Heart left ventricle (tissue), 16 donors: ENCODE data around the gene EHMT1. TPM values are rescaled to one million over a fixed set of nuclear protein-coding genes. Genes with fewer than 3 reads are reported as not detected.

Experiments used
- ATAC-seq, 4 donors: fragments of 200-7000 bp; cut with Tn5 transposase; one replicate each; pipeline ENCODE4 v1.9.1; 2020 to 2022; ENCODE audit warnings: moderate library complexity in 4 of 4, mild to moderate bottlenecking in 3 of 4, moderate number of reproducible peaks in 1 of 4
- DNase-seq, 5 donors: peaks; one replicate each; pipeline ENCODE4 v3.0.0-alpha.2; 2020
- H3K27ac ChIP-seq, 12 donors: fragments of 200-600 bp; sonication (generic) in 4 of 12; one replicate each; pipeline versions ENCODE4 v1.5.0 to v1.8.0; 2016 to 2022; ENCODE audit warnings: mild to moderate bottlenecking in 2 of 12
- H3K27me3 ChIP-seq, 9 donors: fragments of 200-600 bp; sonication (generic) in 2 of 9; one replicate each; pipeline versions ENCODE4 v1.5.1 to v1.8.0; 2016 to 2022; ENCODE audit warnings: mild to moderate bottlenecking in 3 of 9
- H3K36me3 ChIP-seq, 9 donors: fragments of 200-600 bp; sonication (generic) in 2 of 9; one replicate each; pipeline versions ENCODE4 v1.5.0 to v1.8.0; 2018 to 2022; ENCODE audit warnings: mild to moderate bottlenecking in 2 of 9
- H3K4me1 ChIP-seq, 12 donors: fragments of 200-600 bp; sonication (generic) in 4 of 12; one replicate each; pipeline versions ENCODE4 v1.5.0 to v1.8.0; 2016 to 2022; ENCODE audit warnings: mild to moderate bottlenecking in 3 of 12
- H3K4me3 ChIP-seq, 12 donors: fragments of 200-600 bp; sonication (generic) in 4 of 12; one replicate each; pipeline versions ENCODE4 v1.5.0 to v1.8.0; 2017 to 2022; ENCODE audit warnings: mild to moderate bottlenecking in 9 of 12, moderate library complexity in 4 of 12
- H3K9me3 ChIP-seq, 12 donors: fragments of 200-600 bp; sonication (generic) in 4 of 12; one replicate each; pipeline versions ENCODE4 v1.5.0 to v1.8.0; 2016 to 2022; ENCODE audit warnings: mild to moderate bottlenecking in 1 of 12
- CTCF ChIP-seq, 12 donors: fragments of 200-600 bp; sonication (generic) in 4 of 12; IDR thresholded peaks; one replicate each; pipeline versions ENCODE4 v1.5.0 to v1.8.0; 2018 to 2022; ENCODE audit warnings: antibody characterized with exemption in 12 of 12, mild to moderate bottlenecking in 5 of 12
- POLR2A ChIP-seq, 2 donors: fragments of 450-650 bp; IDR thresholded peaks; one replicate each; pipeline ENCODE4 v1.6.1; 2017; ENCODE audit warnings: antibody characterized with exemption in 2 of 2, mild to moderate bottlenecking in 2 of 2, moderate library complexity in 2 of 2
- WGBS, 4 donors: extraction: QIAGEN DNeasy Blood & Tissue Kit in 2 of 4; methylation state at CpG; one replicate each; pipeline versions ENCODE4 v1.1.5 to v1.1.7; 2013 to 2018; 5-methylcytosine and 5-hydroxymethylcytosine counted together
- intact Hi-C, 10 donors: fragments of 100-400 bp; cut with DNase I; formaldehyde crosslinking; loops; one replicate each; pipeline versions ENCODE4 v1.11.1 to v1.14.2; 2022
- polyA plus RNA-seq, 2 donors: library from polyadenylated mRNA; stranded (reverse); fragments of 200-250 nt; gene quantifications; one replicate each; pipeline ENCODE4 v1.2.3, GENCODE V29; 2013
- total RNA-seq, 9 donors: library from RNA; depleted of rRNA in 2 of 9; stranded (reverse); fragments of >200 nt in 2 of 9; fragmentation: NEBNext Ultra II Directional in 3 of 9; extraction: Animal tissue kit (Norgen Biotek cat#: 25700) in 3 of 9; gene quantifications; one replicate each; pipeline versions ENCODE4 v1.1.0 to v1.2.4, GENCODE V29; 2016 to 2023
- donor health status: ischemic (EF 13 %, LVEDD 7.1; RV severe dilation, severe dysfunction).
- donor health status: healthy with polysubstance abuse.
- donor health status: DM: no; HTN: yes; CAD: no.
- donor health status: DM: no; HTN: no; CAD: no.
- donor health status: ischemic (EF 25% LVEDD 6.9; RV normal size, moderate dysfunction).
- donor health status: ischemic (EF 25% LVEDD 5.7; RV mildly dilated, moderate dysfunction).
- donor health status: healthy.
- donor health status: DM: yes; HTN: yes; CAD: no.
- donor health status: ischemic (EF 35%, LVEDD 5.7; RV mildly dilated, moderate dysfunction).
- donor health status: nonischemic (EF 11% LVEDD 7.7; RV severe dilation, severe dysfunction).
- donor health status: DM: yes; HTN: yes; CAD: no.
- donor health status: PGD.
- donor health status: ischemic (EF 29% LVEDD 5.4; RV normal size, mild dysfunction).
- donor health status: nonischemic (EF 23%, LVEDD 6.1; RV moderate dilation, normal function).

EHMT1 gene
- total and polyA plus RNA-seq, 11 donors = 24.5 to 55.9 (median 28.9) TPM

- peak in 1 of 5 donors; percentile 60 for DNase-seq
- H3K36me3 ChIP-seq = peaks cover 0 to 37% (median 27%) of the 10 kb centered on the region in 9 donors
- TF ChIP-seq CTCF (IDR thresholded peaks at IDR 0.05) (no peak), POLR2A (IDR thresholded peaks at IDR 0.05) (no peak)
- no peaks in the 10 kb centered on the region for H3K27me3 ChIP-seq
- intact Hi-C loops = loop anchor here in 1 of 10 donors (5.0 kb wide), 1 partner anchor 38 kb away; the partner anchor contains the start of gene DPH7
- no peaks in the 10 kb centered on the region for H3K9me3 ChIP-seq
- H3K4me3 ChIP-seq = no peak overlapping the region
- H3K27ac ChIP-seq = no peak overlapping the region
- H3K4me1 ChIP-seq = peaks cover 0 to 62% (median 39%) of the 10 kb centered on the region in 12 donors
- 92 to 95% (median 93%) methylated on average over 4 to 19 of the region's 19 CpGs for WGBS, 4 donors
- ATAC-seq = no peak
Observed at GRCh38 chr9:137615387-137615871, 3.4 kb upstream of the EHMT1 start.

DNA sequence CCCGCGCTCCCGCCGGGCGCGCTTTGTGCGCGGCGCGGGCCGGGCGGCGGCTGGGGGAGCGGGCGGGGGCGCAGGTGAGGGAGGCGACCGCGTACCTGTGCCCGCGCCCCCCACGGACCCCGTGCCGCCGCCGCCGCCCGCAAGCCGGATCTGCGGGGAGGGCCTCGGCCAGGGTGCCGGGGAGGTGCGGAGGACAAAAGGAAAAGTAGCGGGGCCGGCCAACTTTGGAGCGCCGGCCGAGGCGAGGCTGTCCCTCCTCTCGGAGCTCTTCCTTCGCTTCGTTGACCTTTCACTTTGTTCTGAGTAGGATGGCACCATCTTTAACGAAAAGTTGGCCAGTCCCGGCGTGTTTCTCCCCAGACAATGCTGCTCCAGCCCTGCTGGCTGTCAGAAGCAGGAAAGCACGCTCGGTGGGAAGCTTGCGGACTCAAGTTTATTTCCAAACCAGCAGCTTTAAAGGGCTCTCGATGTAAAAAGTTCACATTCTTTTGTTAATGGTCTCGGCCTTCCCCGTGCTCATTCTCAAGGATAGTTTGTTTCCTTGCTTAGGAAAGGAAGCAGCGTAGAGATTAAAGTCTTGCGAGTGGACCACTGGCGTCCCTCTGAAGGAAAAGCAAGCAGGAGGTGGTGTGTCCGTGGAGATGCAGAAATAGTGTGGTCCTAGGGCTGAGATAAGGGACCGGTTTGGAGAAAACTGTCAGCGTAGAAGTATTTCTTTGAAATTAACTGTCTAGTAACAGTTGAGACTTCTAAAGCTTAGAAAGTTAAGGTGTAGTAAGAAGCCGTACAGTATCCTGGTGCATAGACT, 639 bp downstream of the EHMT1 start:
- H3K36me3 ChIP-seq = peaks cover 0 to 30% (median 23%) of the 10 kb centered on the region in 9 donors
- H3K4me1 ChIP-seq = peaks cover 4 to 52% (median 39%) of the 10 kb centered on the region in 12 donors
- ATAC-seq = peak in 3 of 4 donors; percentile 2 to 21 (median 4)
- 1 to 3% (median 1%) methylated on average over 24 to 58 of the region's 58 CpGs for WGBS, 4 donors
- peak overlapping the region; percentile 54 to 97 (median 80) for H3K4me3 ChIP-seq
- peak overlapping the region; percentile 7 to 92 (median 84) for H3K27ac ChIP-seq
- no peak for TF ChIP-seq CTCF (IDR thresholded peaks at IDR 0.05)
- no peak for TF ChIP-seq POLR2A (IDR thresholded peaks at IDR 0.05)
- no peak for DNase-seq
- no peaks in the 10 kb centered on the region for H3K9me3 ChIP-seq
- intact Hi-C loops = loop anchor here in 3 of 10 donors (2.0 to 10.0 kb wide), 4 partner anchors 41 to 67 kb away; partner anchors contain the start of gene DPH7 (in 2 of the 3)
- H3K27me3 ChIP-seq = no peaks in the 10 kb centered on the region

DNA sequence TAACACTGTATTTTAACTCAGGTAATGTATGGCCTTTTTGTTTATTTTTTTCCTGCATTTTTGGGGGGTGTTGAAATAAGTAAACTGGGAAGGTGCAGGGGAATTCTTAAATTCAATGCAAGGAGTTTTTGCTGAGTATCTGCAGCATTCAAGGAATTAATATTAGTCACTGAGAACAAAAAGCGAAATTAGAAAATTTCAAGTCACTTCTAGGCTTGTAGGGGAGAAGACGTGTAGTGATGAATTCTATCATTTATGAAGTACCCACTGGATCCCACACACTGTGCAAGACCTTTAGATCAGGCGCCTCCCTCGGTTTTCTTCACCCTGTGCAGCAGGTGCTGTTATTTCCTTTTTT, 1.2 kb downstream of the EHMT1 start:
- Histone ChIP-seq H3K4me1 (peaks cover 4 to 52% (median 39%) of the 10 kb centered on the region in 12 donors), H3K4me3 (peak overlapping the region in 11 of 12 donors; percentile 54 to 97 (median 80)), H3K27ac (peak overlapping the region; percentile 7 to 92 (median 84)), H3K27me3 (no peaks in the 10 kb centered on the region), H3K9me3 (no peaks in the 10 kb centered on the region), H3K36me3 (peaks cover 0 to 25% (median 17%) of the 10 kb centered on the region in 9 donors)
- 46 to 64% (median 59%) methylated on average over 4 of the region's 4 CpGs for WGBS, 4 donors
- TF ChIP-seq POLR2A (IDR thresholded peaks at IDR 0.05) = no peak
- no peak for TF ChIP-seq CTCF (IDR thresholded peaks at IDR 0.05)
- intact Hi-C loops = loop anchor here in 1 of 10 donors (10.0 kb wide), 1 partner anchor 55 kb away; no protein-coding TSS in a partner anchor
- ATAC-seq = no peak
- DNase-seq = no peak

- TF ChIP-seq CTCF (IDR thresholded peaks at IDR 0.05) = no peak
- no peak for TF ChIP-seq POLR2A (IDR thresholded peaks at IDR 0.05)
- DNase-seq = no peak
- Histone ChIP-seq H3K27ac (no peak overlapping the region), H3K4me1 (peaks cover 4 to 52% (median 39%) of the 10 kb centered on the region in 12 donors), H3K4me3 (peak overlapping the region in 3 of 12 donors; percentile 76 to 97 (median 95)), H3K27me3 (no peaks in the 10 kb centered on the region), H3K36me3 (peaks cover 0 to 19% (median 12%) of the 10 kb centered on the region in 9 donors), H3K9me3 (no peaks in the 10 kb centered on the region)
- no peak for ATAC-seq
- intact Hi-C loops = loop anchor here in 1 of 10 donors (10.0 kb wide), 1 partner anchor 54 kb away; no protein-coding TSS in a partner anchor
- 67 to 74% (median 74%) methylated on average over 7 of the region's 7 CpGs for WGBS, 4 donors
Observed at GRCh38 chr9:137620581-137620980, 1.8 kb downstream of the EHMT1 start.
